Endodermal cell (in vitro differentiated cells): Measurements from ENCODE around the gene GNAO1. TPM values are rescaled to one million over a fixed set of nuclear protein-coding genes. Genes with fewer than 3 reads are reported as not detected.

ENCODE experiments used
- DNase-seq: peaks from one replicate; pipeline ENCODE4 v3.0.0-alpha.2; 2017
- H3K27ac ChIP-seq: 2 replicates; pipeline ENCODE4 v1.5.1; 2013; ENCODE audit warnings: mild to moderate bottlenecking, low read depth, low read length, moderate library complexity
- H3K27me3 ChIP-seq: 2 replicates; pipeline ENCODE4 v1.6.1; 2013; ENCODE audit warnings: mild to moderate bottlenecking, low read length, moderate library complexity; ENCODE audit not compliant: insufficient read depth, control insufficient read depth, poor library complexity, severe bottlenecking
- H3K36me3 ChIP-seq: 2 replicates; pipeline ENCODE4 v1.7.0; 2013; ENCODE audit warnings: mild to moderate bottlenecking, low read length, moderate library complexity; ENCODE audit not compliant: control insufficient read depth, insufficient read depth
- H3K4me1 ChIP-seq: one replicate; pipeline ENCODE4 v1.7.0; 2013; ENCODE audit warnings: low read length; ENCODE audit not compliant: control insufficient read depth, insufficient read depth
- H3K4me3 ChIP-seq: 2 replicates; pipeline ENCODE4 v1.5.1; 2013; ENCODE audit warnings: mild to moderate bottlenecking, low read length, moderate library complexity
- H3K9ac ChIP-seq: 2 replicates; pipeline ENCODE4 v1.6.1; 2013; ENCODE audit warnings: mild to moderate bottlenecking, low read length, moderate library complexity; ENCODE audit not compliant: poor library complexity, severe bottlenecking; ENCODE audit errors: extremely low read depth
- H3K9me3 ChIP-seq: 2 replicates; pipeline ENCODE4 v1.6.1; 2013; ENCODE audit warnings: mild to moderate bottlenecking, low read length, moderate library complexity; ENCODE audit not compliant: control insufficient read depth
- H3K27ac Mint-ChIP-seq: 2 replicates; pipeline ENCODE4 v1.8.0; 2020; ENCODE audit warnings: mixed read lengths
- H3K27me3 Mint-ChIP-seq: 2 replicates; pipeline ENCODE4 v1.8.0; 2021; ENCODE audit warnings: mild to moderate bottlenecking, mixed read lengths; ENCODE audit not compliant: insufficient read depth
- H3K36me3 Mint-ChIP-seq: 2 replicates; pipeline ENCODE4 v1.8.0; 2020; ENCODE audit warnings: low read depth, mixed read lengths
- H3K4me1 Mint-ChIP-seq: 2 replicates; pipeline ENCODE4 v1.8.0; 2020; ENCODE audit warnings: mixed read lengths
- H3K4me3 Mint-ChIP-seq: 2 replicates; pipeline ENCODE4 v1.8.0; 2020; ENCODE audit warnings: mild to moderate bottlenecking, moderate library complexity, mixed read lengths
- H3K9me3 Mint-ChIP-seq: 2 replicates; pipeline ENCODE4 v1.8.0; 2020; ENCODE audit warnings: mild to moderate bottlenecking, mixed read lengths
- WGBS, 2 experiments: methylation state at CpG; one replicate each; pipeline versions ENCODE4 v1.1.5 to v1.1.7; 2013; ENCODE audit warnings: missing lambda C conversion rate in 2 of 2, mixed read lengths in 1 of 2; ENCODE audit not compliant: insufficient coverage in 1 of 2, insufficient read length in 1 of 2; 5-methylcytosine and 5-hydroxymethylcytosine counted together
- microRNA-seq: library from miRNA; unstranded; fragments of <30 nt; microRNA quantifications from one replicate; pipeline ENCODE4 v1.2.0, GENCODE V29; 2020; ENCODE audit warnings: borderline microRNAs expressed
- total RNA-seq, 2 donors: library from RNA; stranded (reverse); fragmentation: NEBNext Ultra II Directional in 1 of 2; extraction: Animal tissue kit (Norgen Biotek cat#: 25700) in 1 of 2; gene quantifications; 2 replicates in 1 of 2; 3 replicates in 1 of 2; pipeline ENCODE4 v1.2.1, GENCODE V29; 2021
- TF ChIP-seq, protein P1 (sequence below): fragments of 200-600 bp; sonication (generic); conservative IDR thresholded peaks from 2 replicates; pipeline ENCODE4 v1.5.0; 2021; ENCODE audit warnings: antibody characterized with exemption, mild to moderate bottlenecking

The GNAO1 gene
- total RNA-seq, 2 donors from 2014 or later = 2.7 to 7.1 TPM

- no peak overlapping the region for H3K27ac ChIP-seq
- Mint-ChIP-seq H3K27ac (no peak overlapping the region), H3K27me3 (no peaks in the 10 kb centered on the region), H3K4me3 (no peak overlapping the region), H3K4me1 (peaks cover under 1% of the 10 kb centered on the region), H3K36me3 (peaks cover 67% of the 10 kb centered on the region), H3K9me3 (peaks cover 8% of the 10 kb centered on the region)
- no peak overlapping the region for H3K4me3 ChIP-seq
- no peak for DNase-seq
- TF ChIP-seq, protein P1, sequence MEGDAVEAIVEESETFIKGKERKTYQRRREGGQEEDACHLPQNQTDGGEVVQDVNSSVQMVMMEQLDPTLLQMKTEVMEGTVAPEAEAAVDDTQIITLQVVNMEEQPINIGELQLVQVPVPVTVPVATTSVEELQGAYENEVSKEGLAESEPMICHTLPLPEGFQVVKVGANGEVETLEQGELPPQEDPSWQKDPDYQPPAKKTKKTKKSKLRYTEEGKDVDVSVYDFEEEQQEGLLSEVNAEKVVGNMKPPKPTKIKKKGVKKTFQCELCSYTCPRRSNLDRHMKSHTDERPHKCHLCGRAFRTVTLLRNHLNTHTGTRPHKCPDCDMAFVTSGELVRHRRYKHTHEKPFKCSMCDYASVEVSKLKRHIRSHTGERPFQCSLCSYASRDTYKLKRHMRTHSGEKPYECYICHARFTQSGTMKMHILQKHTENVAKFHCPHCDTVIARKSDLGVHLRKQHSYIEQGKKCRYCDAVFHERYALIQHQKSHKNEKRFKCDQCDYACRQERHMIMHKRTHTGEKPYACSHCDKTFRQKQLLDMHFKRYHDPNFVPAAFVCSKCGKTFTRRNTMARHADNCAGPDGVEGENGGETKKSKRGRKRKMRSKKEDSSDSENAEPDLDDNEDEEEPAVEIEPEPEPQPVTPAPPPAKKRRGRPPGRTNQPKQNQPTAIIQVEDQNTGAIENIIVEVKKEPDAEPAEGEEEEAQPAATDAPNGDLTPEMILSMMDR = no peak
- H3K27me3 ChIP-seq = no peaks in the 10 kb centered on the region
- 72% methylated on average over 4 to 5 of the region's 5 CpGs for WGBS, 2 experiments
- H3K9me3 ChIP-seq = no peaks in the 10 kb centered on the region
- no peaks in the 10 kb centered on the region for H3K4me1 ChIP-seq
- H3K9ac ChIP-seq = no peak overlapping the region
- peaks cover 55% of the 10 kb centered on the region for H3K36me3 ChIP-seq
These were observed 209.2 kb downstream of the GNAO1 start for GRCh38 chr16:56400458-56400857.

GRCh38 chr16:56401482-56401881, 210.2 kb downstream of the GNAO1 start:
- Histone ChIP-seq H3K4me3 (no peak overlapping the region), H3K9me3 (no peaks in the 10 kb centered on the region), H3K36me3 (peaks cover 57% of the 10 kb centered on the region), H3K27me3 (no peaks in the 10 kb centered on the region), H3K27ac (no peak overlapping the region), H3K9ac (no peak overlapping the region), H3K4me1 (no peaks in the 10 kb centered on the region)
- peaks cover 9% of the 10 kb centered on the region for H3K9me3 Mint-ChIP-seq
- DNase-seq = peak; percentile 75
- no peaks in the 10 kb centered on the region for H3K27me3 Mint-ChIP-seq
- peaks cover 61% of the 10 kb centered on the region for H3K36me3 Mint-ChIP-seq
- 94 to 100% methylated on average over 4 to 5 of the region's 5 CpGs for WGBS, 2 experiments
- peaks cover 1% of the 10 kb centered on the region for H3K4me1 Mint-ChIP-seq
- TF ChIP-seq, protein P1 = peak; percentile 66
- no peak overlapping the region for H3K4me3 Mint-ChIP-seq
- no peak overlapping the region for H3K27ac Mint-ChIP-seq

- peaks cover 67% of the 10 kb centered on the region for H3K36me3 Mint-ChIP-seq
- Histone ChIP-seq H3K9me3 (no peaks in the 10 kb centered on the region), H3K36me3 (peaks cover 78% of the 10 kb centered on the region), H3K4me1 (no peaks in the 10 kb centered on the region), H3K9ac (no peak overlapping the region), H3K27ac (no peak overlapping the region), H3K27me3 (no peaks in the 10 kb centered on the region), H3K4me3 (no peak overlapping the region)
- 91% methylated on average over 4 of the region's 4 CpGs; no CpG with 5 or more reads in 1 of the 2 experiments for WGBS, 2 experiments
- no peak for DNase-seq
- TF ChIP-seq, protein P1 = no peak
- H3K4me1 Mint-ChIP-seq = peaks cover 1% of the 10 kb centered on the region
- H3K9me3 Mint-ChIP-seq = peaks cover 4% of the 10 kb centered on the region
- H3K27ac Mint-ChIP-seq = no peak overlapping the region
- no peaks in the 10 kb centered on the region for H3K27me3 Mint-ChIP-seq
- no peak overlapping the region for H3K4me3 Mint-ChIP-seq
These were observed 214.8 kb downstream of the GNAO1 start for GRCh38 chr16:56405977-56406672.

Small RNA genes within 50 kb of the gene (microRNA-seq; reads per million reads assigned to microRNA genes)
- not detected for gene MIR3935

Other genes starting within 250 kb of the GNAO1 start
- 10 to 100 TPM; 77.0 to 81.6 TPM for gene AMFR, start 234.1 kb downstream of the GNAO1 start, total RNA-seq